Calu3 (cell line): Measurements from ENCODE around the gene FAM9A. TPM values are rescaled to one million over a fixed set of nuclear protein-coding genes. Genes with fewer than 3 reads are reported as not detected.
"Not testable (repeated sequence)": the region's sequence is repeated elsewhere in the genome, so short reads cannot be mapped to it uniquely, and the experiment has no call there.

Source experiments
- BruUV-seq: library from RNA; stranded (reverse); fragments of 400-500 nt; replicated peaks from 2 replicates; lab custom pipeline; 2021; lab: Mats Ljungman, UMichigan
- CTCF ChIA-PET: fragments of 300-600 bp; sonication (Branson Sonifier 250); formaldehyde crosslinking; loops from one replicate; lab custom pipeline; 2022; ENCODE audit warnings: antibody characterized with exemption; lab: Charles Lee
- DNase-seq: peaks from one replicate; pipeline ENCODE4 v3.0.0; 2022
- H3K27ac Mint-ChIP-seq: one replicate; pipeline ENCODE4 v1.8.0; 2022; ENCODE audit warnings: mixed read lengths; ENCODE audit not compliant: unreplicated experiment
- H3K27me3 Mint-ChIP-seq: one replicate; pipeline ENCODE4 v1.8.0; 2022; ENCODE audit warnings: mixed read lengths; ENCODE audit not compliant: unreplicated experiment
- H3K36me3 Mint-ChIP-seq: one replicate; pipeline ENCODE4 v1.8.0; 2022; ENCODE audit warnings: mild to moderate bottlenecking, moderate library complexity, mixed read lengths; ENCODE audit not compliant: insufficient read depth, unreplicated experiment
- H3K4me1 Mint-ChIP-seq: one replicate; pipeline ENCODE4 v1.8.0; 2022; ENCODE audit warnings: mild to moderate bottlenecking, low read depth, mixed read lengths; ENCODE audit not compliant: unreplicated experiment
- H3K4me3 Mint-ChIP-seq: one replicate; pipeline ENCODE4 v1.8.0; 2022; ENCODE audit warnings: mild to moderate bottlenecking, low read depth, moderate library complexity, mixed read lengths; ENCODE audit not compliant: unreplicated experiment
- H3K9me3 Mint-ChIP-seq: one replicate; pipeline ENCODE4 v1.8.0; 2022; ENCODE audit warnings: low read depth, mixed read lengths; ENCODE audit not compliant: unreplicated experiment
- intact Hi-C: fragments of 100-400 bp; cut with micrococcal nuclease; formaldehyde crosslinking; loops from one replicate; pipeline ENCODE4 v1.10.0; 2022; ENCODE audit not compliant: unreplicated experiment
- total RNA-seq: library from RNA; stranded (reverse); gene quantifications from 2 replicates; pipeline ENCODE4 v1.2.3, GENCODE V29; 2022
- TF ChIP-seq, protein P1 (sequence below): fragments of 200-600 bp; IDR thresholded peaks from one replicate; pipeline ENCODE4 v1.8.0; 2022; ENCODE audit warnings: antibody characterized with exemption; ENCODE audit not compliant: unreplicated experiment

FAM9A gene
- total RNA-seq, 1 experiment from 2014 or later = not detected

GRCh38 chrX:8808661-8809060, 7.5 kb upstream of the FAM9A start:
- intact Hi-C loops = no loop called here

GRCh38 chrX:8805974-8806373, 4.8 kb upstream of the FAM9A start:
- CTCF ChIA-PET = no interaction called here
- BruUV-seq = no TSS peak
- Mint-ChIP-seq H3K9me3 (no peaks in the 10 kb centered on the region), H3K27me3 (peaks cover 41% of the 10 kb centered on the region), H3K4me3 (no peak overlapping the region), H3K36me3 (peaks cover 7% of the 10 kb centered on the region), H3K4me1 (no peaks in the 10 kb centered on the region), H3K27ac (no peak overlapping the region)
- TF ChIP-seq, protein P1, sequence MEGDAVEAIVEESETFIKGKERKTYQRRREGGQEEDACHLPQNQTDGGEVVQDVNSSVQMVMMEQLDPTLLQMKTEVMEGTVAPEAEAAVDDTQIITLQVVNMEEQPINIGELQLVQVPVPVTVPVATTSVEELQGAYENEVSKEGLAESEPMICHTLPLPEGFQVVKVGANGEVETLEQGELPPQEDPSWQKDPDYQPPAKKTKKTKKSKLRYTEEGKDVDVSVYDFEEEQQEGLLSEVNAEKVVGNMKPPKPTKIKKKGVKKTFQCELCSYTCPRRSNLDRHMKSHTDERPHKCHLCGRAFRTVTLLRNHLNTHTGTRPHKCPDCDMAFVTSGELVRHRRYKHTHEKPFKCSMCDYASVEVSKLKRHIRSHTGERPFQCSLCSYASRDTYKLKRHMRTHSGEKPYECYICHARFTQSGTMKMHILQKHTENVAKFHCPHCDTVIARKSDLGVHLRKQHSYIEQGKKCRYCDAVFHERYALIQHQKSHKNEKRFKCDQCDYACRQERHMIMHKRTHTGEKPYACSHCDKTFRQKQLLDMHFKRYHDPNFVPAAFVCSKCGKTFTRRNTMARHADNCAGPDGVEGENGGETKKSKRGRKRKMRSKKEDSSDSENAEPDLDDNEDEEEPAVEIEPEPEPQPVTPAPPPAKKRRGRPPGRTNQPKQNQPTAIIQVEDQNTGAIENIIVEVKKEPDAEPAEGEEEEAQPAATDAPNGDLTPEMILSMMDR = no peak
- intact Hi-C loops = no loop called here
- DNase-seq = no peak

More at GRCh38 chrX:8808661-8809060, 7.5 kb upstream of the FAM9A start:
- TF ChIP-seq, protein P1 = no peak
- no peaks in the 10 kb centered on the region for H3K4me1 Mint-ChIP-seq
- H3K36me3 Mint-ChIP-seq = peaks cover under 1% of the 10 kb centered on the region
- no peak overlapping the region for H3K27ac Mint-ChIP-seq
- H3K9me3 Mint-ChIP-seq = no peaks in the 10 kb centered on the region
- no TSS peak for BruUV-seq
- no peak overlapping the region for H3K4me3 Mint-ChIP-seq
- no peak for DNase-seq
- H3K27me3 Mint-ChIP-seq = peaks cover 42% of the 10 kb centered on the region
- CTCF ChIA-PET = no interaction called here

DNA sequence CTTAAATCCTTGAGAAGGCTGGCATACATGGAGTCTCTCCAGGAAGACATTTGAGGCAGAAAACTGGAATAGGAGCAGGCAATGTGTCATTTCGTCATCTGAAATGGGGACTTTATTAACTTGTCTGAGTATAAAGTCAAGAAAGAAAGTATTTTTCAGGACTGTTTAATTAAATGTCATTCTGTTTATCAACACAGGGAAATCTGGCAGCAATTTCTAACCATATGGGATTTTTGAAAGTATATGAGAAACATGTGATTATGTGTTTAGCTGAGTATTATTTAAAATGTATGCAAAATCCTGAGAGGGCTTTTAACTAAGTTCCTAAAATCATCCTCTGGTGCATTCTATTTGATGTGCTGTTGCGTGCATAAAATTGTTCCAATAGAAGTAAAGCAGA, 3.9 kb upstream of the FAM9A start:
- H3K9me3 Mint-ChIP-seq = no peaks in the 10 kb centered on the region
- DNase-seq = no peak
- intact Hi-C loops = no loop called here
- no peak overlapping the region for H3K27ac Mint-ChIP-seq
- H3K36me3 Mint-ChIP-seq = peaks cover 7% of the 10 kb centered on the region
- no peak overlapping the region for H3K4me3 Mint-ChIP-seq
- CTCF ChIA-PET = no interaction called here
- peaks cover 32% of the 10 kb centered on the region for H3K27me3 Mint-ChIP-seq
- H3K4me1 Mint-ChIP-seq = no peaks in the 10 kb centered on the region
- TF ChIP-seq, protein P1 = no peak
- BruUV-seq = no TSS peak

GRCh38 chrX:8803326-8803725, 2.1 kb upstream of the FAM9A start:
- Mint-ChIP-seq H3K27me3 (peaks cover 28% of the 10 kb centered on the region), H3K4me3 (no peak overlapping the region), H3K9me3 (no peaks in the 10 kb centered on the region), H3K27ac (no peak overlapping the region), H3K4me1 (no peaks in the 10 kb centered on the region), H3K36me3 (peaks cover 7% of the 10 kb centered on the region)
- no peak for DNase-seq
- CTCF ChIA-PET = no interaction called here
- BruUV-seq = no TSS peak
- TF ChIP-seq, protein P1 = no peak
- intact Hi-C loops = no loop called here

GRCh38 chrX:8800351-8800750, 832 bp downstream of the FAM9A start:
- H3K4me3 Mint-ChIP-seq, H3K9me3 Mint-ChIP-seq, DNase-seq, BruUV-seq, H3K36me3 Mint-ChIP-seq, intact Hi-C loops, H3K27me3 Mint-ChIP-seq, H3K4me1 Mint-ChIP-seq, H3K27ac Mint-ChIP-seq: not testable (repeated sequence)
- CTCF ChIA-PET = interaction anchor here (0.7 kb wide), 1 partner anchor 112 kb away, joined by 3 read pairs; no protein-coding TSS in a partner anchor

- not testable (repeated sequence) for H3K4me1 Mint-ChIP-seq
These were observed 1.9 kb downstream of the FAM9A start for GRCh38 chrX:8799281-8799680.

GRCh38 chrX:8798702-8799101, 2.5 kb downstream of the FAM9A start:
- H3K4me1 Mint-ChIP-seq, BruUV-seq, H3K9me3 Mint-ChIP-seq, H3K4me3 Mint-ChIP-seq, intact Hi-C loops, H3K36me3 Mint-ChIP-seq, DNase-seq, H3K27ac Mint-ChIP-seq: not testable (repeated sequence)
- CTCF ChIA-PET = interaction anchor here (0.8 kb wide), 1 partner anchor 48 kb away, joined by 3 read pairs; no protein-coding TSS in a partner anchor
- peaks cover 21% of the 10 kb centered on the region for H3K27me3 Mint-ChIP-seq

More at GRCh38 chrX:8799281-8799680, 1.9 kb downstream of the FAM9A start:
- H3K27ac Mint-ChIP-seq, CTCF ChIA-PET, intact Hi-C loops, H3K36me3 Mint-ChIP-seq, BruUV-seq, DNase-seq, H3K9me3 Mint-ChIP-seq, H3K4me3 Mint-ChIP-seq: not testable (repeated sequence)
- H3K27me3 Mint-ChIP-seq = peaks cover 16% of the 10 kb centered on the region
